GM23338 (cell line): ENCODE results near the gene CYFIP1.

ENCODE experiments used
- CREB1 ChIP-seq: fragments of 250-450 bp; sonication (Bioruptor Pico); IDR thresholded peaks from 2 replicates; pipeline ENCODE4 v1.5.0; 2020; ENCODE audit warnings: low read depth, mild to moderate bottlenecking, moderate library complexity
- EZH2 ChIP-seq: fragments of 200-600 bp; sonication (generic); IDR thresholded peaks from one replicate; pipeline ENCODE4 v1.8.0; 2017; ENCODE audit warnings: antibody characterized with exemption, mild to moderate bottlenecking, low read depth; ENCODE audit not compliant: unreplicated experiment
- EZH2phosphoT487 ChIP-seq: fragments of 200-600 bp; sonication (generic); IDR thresholded peaks from one replicate; pipeline ENCODE4 v1.8.1; 2018; ENCODE audit warnings: antibody characterized with exemption; ENCODE audit not compliant: unreplicated experiment
- JUNB ChIP-seq: IDR thresholded peaks from one replicate; pipeline ENCODE4 v1.6.1; 2016; ENCODE audit warnings: antibody characterized with exemption; ENCODE audit not compliant: unreplicated experiment
- NANOG ChIP-seq: IDR thresholded peaks from 2 replicates; pipeline ENCODE4 v1.6.1; 2016; ENCODE audit warnings: antibody characterized with exemption, borderline replicate concordance
- POLR2AphosphoS5 ChIP-seq: IDR thresholded peaks from 2 replicates; pipeline ENCODE4 v1.6.1; 2016; ENCODE audit warnings: antibody characterized with exemption, low read depth
- STAT1 ChIP-seq: IDR thresholded peaks from one replicate; pipeline ENCODE4 v1.6.1; 2016; ENCODE audit warnings: antibody characterized with exemption; ENCODE audit not compliant: unreplicated experiment
- ZNF331 ChIP-seq: fragments of 250-450 bp; sonication (Bioruptor Pico); IDR thresholded peaks from 2 replicates; pipeline ENCODE4 v1.5.0; 2020; ENCODE audit warnings: low read depth, mild to moderate bottlenecking, moderate library complexity
- TF ChIP-seq, protein P1 (sequence below), 2 experiments: fragments of 200-600 bp in 1 of 2; sonication (generic) in 1 of 2; conservative IDR thresholded peaks; 2 replicates each; pipeline versions ENCODE4 v1.5.1 to v1.6.1; 2016 to 2017; ENCODE audit warnings: antibody characterized with exemption in 2 of 2, low read depth in 2 of 2, mild to moderate bottlenecking in 2 of 2, moderate library complexity in 1 of 2
- TF ChIP-seq, protein P2 (sequence below): IDR thresholded peaks from one replicate; pipeline ENCODE4 v1.6.1; 2018; ENCODE audit warnings: antibody characterized with exemption; ENCODE audit not compliant: unreplicated experiment
- TF ChIP-seq, protein P3 (sequence below): fragments of 250-450 bp; sonication (Bioruptor Pico); IDR thresholded peaks from 2 replicates; pipeline ENCODE4 v1.5.0; 2020; ENCODE audit warnings: mild to moderate bottlenecking, moderate library complexity
- TF ChIP-seq, protein P4 (sequence below): IDR thresholded peaks from 2 replicates; pipeline ENCODE4 v1.6.1; 2016; ENCODE audit warnings: antibody characterized with exemption

DNA sequence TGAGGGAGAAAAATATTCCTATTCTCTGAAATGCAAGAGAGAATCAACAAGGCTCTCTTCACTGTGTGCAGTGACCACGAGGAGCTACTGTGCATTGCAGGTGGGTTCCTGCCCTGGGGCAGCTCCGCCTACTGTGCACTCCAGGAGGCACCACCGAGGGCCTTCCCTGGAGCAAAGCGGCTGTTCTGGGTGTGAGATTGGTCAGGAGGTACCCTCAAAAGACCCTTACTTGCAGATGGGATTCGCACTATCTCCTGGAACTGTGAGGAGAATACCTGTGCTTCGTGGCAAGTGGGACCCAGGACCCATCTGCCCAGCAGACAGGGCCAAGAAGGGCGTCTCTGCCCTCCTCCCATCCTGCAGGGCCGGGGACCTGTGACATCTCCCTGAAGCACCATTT is 68.9 kb downstream of the CYFIP1 start:
- TF ChIP-seq EZH2: no peak
- TF ChIP-seq, protein P1, sequence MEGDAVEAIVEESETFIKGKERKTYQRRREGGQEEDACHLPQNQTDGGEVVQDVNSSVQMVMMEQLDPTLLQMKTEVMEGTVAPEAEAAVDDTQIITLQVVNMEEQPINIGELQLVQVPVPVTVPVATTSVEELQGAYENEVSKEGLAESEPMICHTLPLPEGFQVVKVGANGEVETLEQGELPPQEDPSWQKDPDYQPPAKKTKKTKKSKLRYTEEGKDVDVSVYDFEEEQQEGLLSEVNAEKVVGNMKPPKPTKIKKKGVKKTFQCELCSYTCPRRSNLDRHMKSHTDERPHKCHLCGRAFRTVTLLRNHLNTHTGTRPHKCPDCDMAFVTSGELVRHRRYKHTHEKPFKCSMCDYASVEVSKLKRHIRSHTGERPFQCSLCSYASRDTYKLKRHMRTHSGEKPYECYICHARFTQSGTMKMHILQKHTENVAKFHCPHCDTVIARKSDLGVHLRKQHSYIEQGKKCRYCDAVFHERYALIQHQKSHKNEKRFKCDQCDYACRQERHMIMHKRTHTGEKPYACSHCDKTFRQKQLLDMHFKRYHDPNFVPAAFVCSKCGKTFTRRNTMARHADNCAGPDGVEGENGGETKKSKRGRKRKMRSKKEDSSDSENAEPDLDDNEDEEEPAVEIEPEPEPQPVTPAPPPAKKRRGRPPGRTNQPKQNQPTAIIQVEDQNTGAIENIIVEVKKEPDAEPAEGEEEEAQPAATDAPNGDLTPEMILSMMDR (conservative IDR thresholded peaks at IDR 0.05; ENCODE audit: low read depth in 2 of 2): no peak
- TF ChIP-seq POLR2AphosphoS5: no peak
- TF ChIP-seq, protein P2, sequence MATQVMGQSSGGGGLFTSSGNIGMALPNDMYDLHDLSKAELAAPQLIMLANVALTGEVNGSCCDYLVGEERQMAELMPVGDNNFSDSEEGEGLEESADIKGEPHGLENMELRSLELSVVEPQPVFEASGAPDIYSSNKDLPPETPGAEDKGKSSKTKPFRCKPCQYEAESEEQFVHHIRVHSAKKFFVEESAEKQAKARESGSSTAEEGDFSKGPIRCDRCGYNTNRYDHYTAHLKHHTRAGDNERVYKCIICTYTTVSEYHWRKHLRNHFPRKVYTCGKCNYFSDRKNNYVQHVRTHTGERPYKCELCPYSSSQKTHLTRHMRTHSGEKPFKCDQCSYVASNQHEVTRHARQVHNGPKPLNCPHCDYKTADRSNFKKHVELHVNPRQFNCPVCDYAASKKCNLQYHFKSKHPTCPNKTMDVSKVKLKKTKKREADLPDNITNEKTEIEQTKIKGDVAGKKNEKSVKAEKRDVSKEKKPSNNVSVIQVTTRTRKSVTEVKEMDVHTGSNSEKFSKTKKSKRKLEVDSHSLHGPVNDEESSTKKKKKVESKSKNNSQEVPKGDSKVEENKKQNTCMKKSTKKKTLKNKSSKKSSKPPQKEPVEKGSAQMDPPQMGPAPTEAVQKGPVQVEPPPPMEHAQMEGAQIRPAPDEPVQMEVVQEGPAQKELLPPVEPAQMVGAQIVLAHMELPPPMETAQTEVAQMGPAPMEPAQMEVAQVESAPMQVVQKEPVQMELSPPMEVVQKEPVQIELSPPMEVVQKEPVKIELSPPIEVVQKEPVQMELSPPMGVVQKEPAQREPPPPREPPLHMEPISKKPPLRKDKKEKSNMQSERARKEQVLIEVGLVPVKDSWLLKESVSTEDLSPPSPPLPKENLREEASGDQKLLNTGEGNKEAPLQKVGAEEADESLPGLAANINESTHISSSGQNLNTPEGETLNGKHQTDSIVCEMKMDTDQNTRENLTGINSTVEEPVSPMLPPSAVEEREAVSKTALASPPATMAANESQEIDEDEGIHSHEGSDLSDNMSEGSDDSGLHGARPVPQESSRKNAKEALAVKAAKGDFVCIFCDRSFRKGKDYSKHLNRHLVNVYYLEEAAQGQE: no peak
- no peak for TF ChIP-seq JUNB
- no peak for TF ChIP-seq EZH2phosphoT487
- TF ChIP-seq ZNF331 (CRISPR knock-in tag): no peak
- TF ChIP-seq NANOG: no peak
- TF ChIP-seq CREB1 (CRISPR knock-in tag): no peak
- TF ChIP-seq, protein P3, sequence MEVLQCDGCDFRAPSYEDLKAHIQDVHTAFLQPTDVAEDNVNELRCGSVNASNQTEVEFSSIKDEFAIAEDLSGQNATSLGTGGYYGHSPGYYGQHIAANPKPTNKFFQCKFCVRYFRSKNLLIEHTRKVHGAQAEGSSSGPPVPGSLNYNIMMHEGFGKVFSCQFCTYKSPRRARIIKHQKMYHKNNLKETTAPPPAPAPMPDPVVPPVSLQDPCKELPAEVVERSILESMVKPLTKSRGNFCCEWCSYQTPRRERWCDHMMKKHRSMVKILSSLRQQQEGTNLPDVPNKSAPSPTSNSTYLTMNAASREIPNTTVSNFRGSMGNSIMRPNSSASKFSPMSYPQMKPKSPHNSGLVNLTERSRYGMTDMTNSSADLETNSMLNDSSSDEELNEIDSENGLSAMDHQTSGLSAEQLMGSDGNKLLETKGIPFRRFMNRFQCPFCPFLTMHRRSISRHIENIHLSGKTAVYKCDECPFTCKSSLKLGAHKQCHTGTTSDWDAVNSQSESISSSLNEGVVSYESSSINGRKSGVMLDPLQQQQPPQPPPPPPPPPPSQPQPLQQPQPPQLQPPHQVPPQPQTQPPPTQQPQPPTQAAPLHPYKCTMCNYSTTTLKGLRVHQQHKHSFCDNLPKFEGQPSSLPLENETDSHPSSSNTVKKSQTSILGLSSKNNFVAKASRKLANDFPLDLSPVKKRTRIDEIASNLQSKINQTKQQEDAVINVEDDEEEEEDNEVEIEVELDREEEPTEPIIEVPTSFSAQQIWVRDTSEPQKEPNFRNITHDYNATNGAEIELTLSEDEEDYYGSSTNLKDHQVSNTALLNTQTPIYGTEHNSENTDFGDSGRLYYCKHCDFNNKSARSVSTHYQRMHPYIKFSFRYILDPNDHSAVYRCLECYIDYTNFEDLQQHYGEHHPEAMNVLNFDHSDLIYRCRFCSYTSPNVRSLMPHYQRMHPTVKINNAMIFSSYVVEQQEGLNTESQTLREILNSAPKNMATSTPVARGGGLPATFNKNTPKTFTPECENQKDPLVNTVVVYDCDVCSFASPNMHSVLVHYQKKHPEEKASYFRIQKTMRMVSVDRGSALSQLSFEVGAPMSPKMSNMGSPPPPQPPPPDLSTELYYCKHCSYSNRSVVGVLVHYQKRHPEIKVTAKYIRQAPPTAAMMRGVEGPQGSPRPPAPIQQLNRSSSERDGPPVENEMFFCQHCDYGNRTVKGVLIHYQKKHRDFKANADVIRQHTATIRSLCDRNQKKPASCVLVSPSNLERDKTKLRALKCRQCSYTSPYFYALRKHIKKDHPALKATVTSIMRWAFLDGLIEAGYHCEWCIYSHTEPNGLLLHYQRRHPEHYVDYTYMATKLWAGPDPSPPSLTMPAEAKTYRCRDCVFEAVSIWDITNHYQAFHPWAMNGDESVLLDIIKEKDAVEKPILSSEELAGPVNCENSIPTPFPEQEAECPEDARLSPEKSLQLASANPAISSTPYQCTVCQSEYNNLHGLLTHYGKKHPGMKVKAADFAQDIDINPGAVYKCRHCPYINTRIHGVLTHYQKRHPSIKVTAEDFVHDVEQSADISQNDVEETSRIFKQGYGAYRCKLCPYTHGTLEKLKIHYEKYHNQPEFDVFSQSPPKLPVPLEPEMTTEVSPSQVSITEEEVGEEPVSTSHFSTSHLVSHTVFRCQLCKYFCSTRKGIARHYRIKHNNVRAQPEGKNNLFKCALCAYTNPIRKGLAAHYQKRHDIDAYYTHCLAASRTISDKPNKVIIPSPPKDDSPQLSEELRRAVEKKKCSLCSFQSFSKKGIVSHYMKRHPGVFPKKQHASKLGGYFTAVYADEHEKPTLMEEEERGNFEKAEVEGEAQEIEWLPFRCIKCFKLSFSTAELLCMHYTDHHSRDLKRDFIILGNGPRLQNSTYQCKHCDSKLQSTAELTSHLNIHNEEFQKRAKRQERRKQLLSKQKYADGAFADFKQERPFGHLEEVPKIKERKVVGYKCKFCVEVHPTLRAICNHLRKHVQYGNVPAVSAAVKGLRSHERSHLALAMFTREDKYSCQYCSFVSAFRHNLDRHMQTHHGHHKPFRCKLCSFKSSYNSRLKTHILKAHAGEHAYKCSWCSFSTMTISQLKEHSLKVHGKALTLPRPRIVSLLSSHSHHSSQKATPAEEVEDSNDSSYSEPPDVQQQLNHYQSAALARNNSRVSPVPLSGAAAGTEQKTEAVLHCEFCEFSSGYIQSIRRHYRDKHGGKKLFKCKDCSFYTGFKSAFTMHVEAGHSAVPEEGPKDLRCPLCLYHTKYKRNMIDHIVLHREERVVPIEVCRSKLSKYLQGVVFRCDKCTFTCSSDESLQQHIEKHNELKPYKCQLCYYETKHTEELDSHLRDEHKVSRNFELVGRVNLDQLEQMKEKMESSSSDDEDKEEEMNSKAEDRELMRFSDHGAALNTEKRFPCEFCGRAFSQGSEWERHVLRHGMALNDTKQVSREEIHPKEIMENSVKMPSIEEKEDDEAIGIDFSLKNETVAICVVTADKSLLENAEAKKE: no peak
- TF ChIP-seq, protein P4, sequence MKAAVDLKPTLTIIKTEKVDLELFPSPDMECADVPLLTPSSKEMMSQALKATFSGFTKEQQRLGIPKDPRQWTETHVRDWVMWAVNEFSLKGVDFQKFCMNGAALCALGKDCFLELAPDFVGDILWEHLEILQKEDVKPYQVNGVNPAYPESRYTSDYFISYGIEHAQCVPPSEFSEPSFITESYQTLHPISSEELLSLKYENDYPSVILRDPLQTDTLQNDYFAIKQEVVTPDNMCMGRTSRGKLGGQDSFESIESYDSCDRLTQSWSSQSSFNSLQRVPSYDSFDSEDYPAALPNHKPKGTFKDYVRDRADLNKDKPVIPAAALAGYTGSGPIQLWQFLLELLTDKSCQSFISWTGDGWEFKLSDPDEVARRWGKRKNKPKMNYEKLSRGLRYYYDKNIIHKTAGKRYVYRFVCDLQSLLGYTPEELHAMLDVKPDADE: no peak
- TF ChIP-seq STAT1: no peak
